Measurements from ENCODE around the gene ARHGEF26.

The ARHGEF26 gene

DNA sequence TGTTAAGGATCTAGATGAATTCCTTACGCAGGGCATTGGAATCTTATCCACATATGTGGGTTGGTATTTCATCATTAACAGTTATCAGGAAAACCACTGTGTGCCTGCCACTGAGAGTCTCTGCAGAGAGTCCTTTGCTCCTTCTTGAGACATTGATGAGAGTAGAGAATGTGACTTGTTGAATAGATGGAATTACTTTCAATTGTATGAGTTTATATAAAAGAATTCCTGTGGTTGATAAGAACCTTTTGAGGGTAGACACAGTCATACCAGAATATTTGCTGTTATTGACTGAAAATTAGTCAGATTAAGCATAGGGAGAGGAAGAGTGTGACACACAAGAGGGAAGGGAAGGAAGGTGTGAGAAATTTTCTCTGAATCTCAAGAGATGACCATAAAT is 30.8 kb downstream of the ARHGEF26 start:
- DNase-seq (ENCODE audit: low read depth, low spot score) = no peak

GRCh38 chr3:154152741-154153140 is 31.6 kb downstream of the ARHGEF26 start:
- DNase-seq (ENCODE audit: low read depth, low spot score) = no peak

GRCh38 chr3:154156530-154156929 is 35.3 kb downstream of the ARHGEF26 start:
- no peak for DNase-seq (ENCODE audit: low read depth, low spot score)

DNA sequence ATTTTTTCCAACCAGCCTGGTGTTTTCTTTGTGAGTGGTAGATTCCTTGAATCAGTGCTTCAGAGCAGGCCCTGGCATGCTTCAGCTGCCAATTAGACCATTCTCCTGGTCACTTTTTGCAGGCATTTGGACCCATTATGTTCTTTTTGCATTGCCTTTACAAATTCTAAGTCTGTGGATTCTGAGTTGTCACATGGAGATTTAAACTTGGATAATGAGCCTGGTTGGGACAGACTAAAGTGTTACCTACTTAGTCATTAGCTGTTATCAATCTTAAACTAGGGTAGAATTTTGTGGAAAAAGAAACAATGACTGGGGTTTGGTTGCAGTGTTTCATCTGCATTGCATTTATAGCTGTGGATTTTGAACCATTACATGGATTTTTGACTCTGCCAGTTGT is 40.6 kb downstream of the ARHGEF26 start:
- no peak for DNase-seq (ENCODE audit: low read depth, low spot score)

DNA sequence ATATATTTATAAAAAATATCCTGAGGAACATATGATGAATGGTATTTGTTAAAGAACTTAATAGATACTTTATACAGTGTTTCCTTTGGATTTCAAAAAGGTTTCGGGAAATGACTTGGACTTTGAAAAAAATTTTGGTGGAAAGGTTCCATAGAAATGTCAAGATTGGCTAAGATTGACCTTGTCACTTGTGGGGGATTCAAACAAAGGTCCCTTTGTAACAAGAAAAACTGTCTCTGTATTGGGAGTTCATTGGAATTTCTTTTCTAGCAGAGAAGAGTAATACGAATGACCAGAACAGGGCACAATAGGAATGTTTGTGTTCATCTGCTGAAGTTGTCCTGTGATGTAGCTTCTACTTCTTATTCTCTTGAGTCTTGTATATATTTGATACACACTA is 43.2 kb downstream of the ARHGEF26 start:
- DNase-seq (ENCODE audit: low read depth, low spot score) = no peak

DNA sequence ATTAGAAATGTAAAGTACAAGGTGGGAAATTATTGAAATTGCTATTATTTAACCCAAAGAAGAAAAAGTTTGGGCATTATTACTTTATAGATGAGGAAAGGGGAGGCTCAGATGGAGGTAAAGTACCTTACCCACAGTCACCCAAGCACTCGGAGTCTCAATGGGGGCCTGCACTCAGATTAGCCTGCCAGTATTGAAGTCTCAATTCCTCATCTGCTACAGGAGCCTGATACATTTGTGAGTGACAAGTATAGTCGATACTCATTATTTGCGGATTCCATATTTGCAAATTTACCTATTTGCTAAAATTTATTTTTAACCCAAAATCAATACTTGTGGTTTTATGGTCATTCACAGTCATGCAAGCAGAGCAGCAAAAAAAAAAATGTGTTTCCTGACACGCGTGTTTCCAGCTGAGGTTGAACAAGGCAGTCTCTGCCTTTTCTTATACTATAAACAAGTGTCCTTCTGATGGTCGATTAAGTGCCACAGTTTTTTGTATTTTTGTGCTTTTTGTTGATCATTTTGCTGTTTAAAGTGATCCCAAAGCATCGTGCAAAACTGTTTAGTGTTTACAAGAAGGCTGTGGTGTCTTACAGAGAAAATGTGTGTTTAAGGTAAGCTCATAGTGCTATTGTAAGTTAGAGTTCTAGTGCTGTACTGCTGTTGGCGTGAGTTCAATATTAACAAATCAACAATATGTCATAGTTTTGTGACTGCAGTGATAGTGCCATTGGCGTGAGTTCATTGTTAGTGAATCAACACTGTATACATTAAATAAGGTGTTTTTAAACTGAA is 48.0 kb downstream of the ARHGEF26 start:
- no peak for DNase-seq (ENCODE audit: low read depth, low spot score)

DNA sequence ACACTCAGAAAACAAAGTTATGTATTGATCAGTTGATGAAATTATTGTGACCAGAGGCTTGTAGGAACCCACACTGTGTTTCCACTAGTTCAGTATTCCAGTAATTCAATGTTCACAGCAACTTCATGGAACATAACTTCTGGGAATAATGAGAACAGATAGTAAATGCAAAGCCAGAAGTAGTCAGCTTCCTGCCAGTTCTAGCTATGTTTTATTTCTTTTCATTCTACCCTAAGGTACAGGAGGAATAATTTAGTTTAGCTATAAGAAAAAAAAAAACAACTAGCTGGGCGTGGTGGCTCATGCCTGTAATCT is 48.6 kb downstream of the ARHGEF26 start:
- DNase-seq (ENCODE audit: low read depth, low spot score) = no peak

- DNase-seq (ENCODE audit: low read depth, low spot score) = no peak
These were observed 49.1 kb downstream of the ARHGEF26 start for GRCh38 chr3:154170300-154170699.

GRCh38 chr3:154175041-154175440 is 53.9 kb downstream of the ARHGEF26 start:
- DNase-seq (ENCODE audit: low read depth, low spot score) = no peak

DNA sequence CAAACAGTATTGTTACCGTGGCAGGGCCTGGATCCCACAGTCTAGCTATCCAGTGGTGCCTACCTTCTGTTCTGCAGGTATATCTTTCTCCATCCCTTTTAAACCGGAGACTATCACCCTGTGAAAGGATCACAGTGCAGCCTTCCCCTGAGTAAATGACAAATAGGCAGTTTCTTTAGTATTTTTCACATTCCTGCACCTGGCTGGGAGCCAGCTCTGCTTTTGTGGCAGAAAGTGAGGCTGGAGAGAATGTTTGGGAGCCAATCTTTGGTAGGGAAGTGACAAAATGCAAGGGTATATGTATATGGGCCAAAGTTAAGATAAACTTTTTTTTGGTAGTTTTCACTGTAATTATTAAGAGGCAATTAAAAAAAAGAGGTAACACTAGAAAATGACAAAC is 54.8 kb downstream of the ARHGEF26 start:
- DNase-seq (ENCODE audit: low read depth, low spot score) = no peak

GRCh38 chr3:154177406-154177805 is 56.2 kb downstream of the ARHGEF26 start:
- DNase-seq (ENCODE audit: low read depth, low spot score) = no peak

DNA sequence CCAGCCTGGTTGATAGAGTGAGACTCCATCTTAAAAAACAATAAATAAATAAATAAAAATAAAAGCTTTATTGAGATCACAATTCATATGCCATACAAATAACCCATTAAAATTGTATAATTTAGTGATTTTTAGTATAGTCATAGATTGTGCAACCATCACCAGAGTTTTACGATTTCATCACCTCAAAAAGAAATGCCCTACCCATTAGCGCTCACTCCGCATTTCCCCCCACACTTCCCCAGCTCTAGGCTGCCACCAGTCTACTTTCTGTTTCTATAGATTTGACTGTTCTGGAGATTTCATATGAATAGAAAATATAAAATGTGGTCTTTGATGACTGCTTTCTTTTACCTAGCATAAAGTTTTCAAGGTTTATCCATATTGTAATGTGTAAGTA is 57.0 kb downstream of the ARHGEF26 start:
- DNase-seq (ENCODE audit: low read depth, low spot score) = no peak

GRCh38 chr3:154180836-154181691 is 59.9 kb downstream of the ARHGEF26 start:
- DNase-seq (ENCODE audit: low read depth, low spot score) = no peak

DNA sequence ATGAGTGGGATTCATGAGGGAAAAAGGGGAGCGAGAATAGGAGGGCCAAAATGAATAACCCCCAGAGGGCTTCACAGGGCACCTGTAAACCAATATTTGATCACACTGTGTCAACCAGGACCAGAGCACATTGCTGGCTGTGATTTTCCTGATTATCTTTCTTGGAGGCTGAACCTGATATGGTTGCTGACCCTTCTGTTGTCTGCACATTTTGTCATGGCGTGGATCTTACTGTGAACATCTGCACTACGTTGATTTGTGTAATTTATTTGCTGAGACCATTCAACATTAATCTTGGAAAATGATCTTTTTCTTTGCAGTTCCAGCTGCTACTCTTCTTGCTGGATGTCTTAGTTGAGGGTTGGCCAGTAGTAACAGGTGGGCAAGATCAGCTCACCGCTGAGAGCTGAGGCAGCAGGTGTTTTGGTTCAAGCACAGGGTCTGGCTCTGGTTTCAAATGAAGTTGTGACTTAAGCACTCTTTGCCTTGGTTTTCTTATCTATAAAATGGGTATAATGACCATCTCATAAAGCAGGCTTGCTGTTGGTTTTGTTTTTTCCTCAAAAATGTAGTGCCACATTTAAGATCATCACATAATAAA is 61.2 kb downstream of the ARHGEF26 start:
- DNase-seq (ENCODE audit: low read depth, low spot score) = no peak

GRCh38 chr3:154182975-154183374 is 61.8 kb downstream of the ARHGEF26 start:
- no peak for DNase-seq (ENCODE audit: low read depth, low spot score)

DNA sequence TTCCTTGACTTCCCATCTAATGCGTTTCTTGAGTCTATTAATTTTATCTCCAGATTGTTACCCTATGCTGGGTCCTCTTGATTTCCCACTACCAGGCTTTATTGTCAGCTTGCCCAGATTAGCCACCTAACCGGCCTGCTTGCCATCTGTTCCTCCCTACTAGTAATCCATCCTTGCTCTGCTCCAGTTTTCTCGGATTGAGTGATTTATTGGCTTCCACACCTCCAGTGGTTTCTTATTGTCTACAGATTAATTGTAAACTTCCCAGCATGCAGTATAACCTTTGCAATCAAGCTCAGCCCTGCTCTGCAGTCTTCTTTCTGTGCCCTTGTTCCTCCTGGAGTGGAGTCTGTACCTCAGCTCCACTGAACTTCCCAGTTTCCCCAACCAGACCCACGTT is 63.4 kb downstream of the ARHGEF26 start:
- no peak for DNase-seq (ENCODE audit: low read depth, low spot score)

DNA sequence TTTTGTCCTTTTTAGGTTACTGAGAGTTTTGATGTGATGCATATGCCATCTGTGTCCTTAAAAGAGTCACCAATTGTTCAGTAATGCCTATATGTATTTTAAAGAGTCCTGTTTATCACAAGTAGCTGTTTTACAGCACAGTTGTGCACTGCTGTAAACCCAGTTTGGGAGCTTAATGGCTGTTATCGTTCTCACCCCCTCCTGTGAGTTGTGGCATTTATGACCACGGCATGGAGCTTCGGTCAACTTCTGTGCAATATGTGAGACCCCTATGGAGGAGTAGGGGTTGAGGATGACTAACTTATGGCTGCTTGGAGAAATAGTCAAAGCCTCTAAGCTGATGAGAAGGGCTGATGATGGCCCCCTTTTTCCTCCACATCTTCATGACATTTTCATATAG is 67.2 kb downstream of the ARHGEF26 start:
- DNase-seq (ENCODE audit: low read depth, low spot score) = no peak

GRCh38 chr3:154188846-154189245 is 67.7 kb downstream of the ARHGEF26 start:
- DNase-seq (ENCODE audit: low read depth, low spot score) = no peak

- no peak for DNase-seq (ENCODE audit: low read depth, low spot score)
These were observed 70.3 kb downstream of the ARHGEF26 start for GRCh38 chr3:154191520-154191919.

GRCh38 chr3:154192225-154192624 is 71.0 kb downstream of the ARHGEF26 start:
- no peak for DNase-seq (ENCODE audit: low read depth, low spot score)

DNA sequence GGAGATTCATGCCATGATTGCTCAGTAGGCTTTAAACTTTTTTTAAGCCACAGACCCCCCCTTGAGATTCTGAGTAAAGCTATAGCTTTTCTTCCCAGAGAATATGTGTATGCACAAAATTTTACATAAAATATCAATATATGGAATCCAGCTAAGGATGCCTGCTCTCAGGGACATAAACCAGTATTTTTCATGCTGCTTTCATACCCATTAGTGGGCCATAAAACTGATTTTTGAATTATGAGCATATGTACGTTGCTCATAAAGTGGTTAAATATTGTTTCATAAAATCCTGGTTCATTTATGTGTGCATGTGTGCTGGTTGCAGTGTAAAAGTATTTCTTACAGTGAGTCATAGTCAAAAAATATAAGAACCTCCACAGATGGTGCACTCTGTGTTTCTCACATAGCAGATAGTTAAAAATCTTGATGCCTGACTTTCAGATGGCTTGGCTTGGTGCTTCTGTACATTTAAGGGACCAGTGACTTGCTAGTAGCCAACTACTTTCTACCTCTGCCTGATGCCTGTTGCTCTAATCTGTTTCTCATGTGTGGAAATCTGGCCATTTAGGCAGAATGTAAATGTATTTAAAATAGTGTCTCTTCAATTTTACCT is 71.9 kb downstream of the ARHGEF26 start:
- DNase-seq (ENCODE audit: low read depth, low spot score) = no peak

DNA sequence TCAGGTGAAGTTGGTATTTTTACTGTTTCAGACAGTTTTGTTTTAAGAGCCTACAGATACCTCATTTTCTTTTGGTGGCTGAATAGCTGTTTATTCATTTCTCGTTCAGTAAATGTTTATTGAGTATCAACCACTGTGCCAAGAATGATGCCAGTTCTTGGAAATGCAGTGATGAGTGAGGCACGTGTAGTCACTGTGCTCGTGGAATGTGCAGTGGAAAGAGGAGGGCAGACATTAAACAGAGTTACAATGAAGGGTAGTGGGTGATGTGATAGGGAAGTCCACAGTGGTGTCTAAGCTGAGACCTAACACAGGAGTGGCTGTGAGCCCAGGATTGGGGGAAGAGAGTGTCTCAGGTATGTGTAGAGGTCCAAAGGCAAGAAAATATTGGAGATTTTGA is 73.7 kb downstream of the ARHGEF26 start:
- DNase-seq (ENCODE audit: low read depth, low spot score) = no peak

Data from brain pericyte (primary cell).